HG02678 (cell line): ENCODE measurements around the gene LTBP2.
"Not testable (repeated sequence)": the region's sequence is repeated elsewhere in the genome, so short reads cannot be mapped to it uniquely, and the experiment has no call there.

Source experiments
- ATAC-seq: cut with Tn5 transposase; IDR thresholded peaks from one replicate; pipeline ENCODE4 v1.9.1; 2021; ENCODE audit warnings: mild to moderate bottlenecking, moderate library complexity; ENCODE audit not compliant: unreplicated experiment

LTBP2 gene

DNA sequence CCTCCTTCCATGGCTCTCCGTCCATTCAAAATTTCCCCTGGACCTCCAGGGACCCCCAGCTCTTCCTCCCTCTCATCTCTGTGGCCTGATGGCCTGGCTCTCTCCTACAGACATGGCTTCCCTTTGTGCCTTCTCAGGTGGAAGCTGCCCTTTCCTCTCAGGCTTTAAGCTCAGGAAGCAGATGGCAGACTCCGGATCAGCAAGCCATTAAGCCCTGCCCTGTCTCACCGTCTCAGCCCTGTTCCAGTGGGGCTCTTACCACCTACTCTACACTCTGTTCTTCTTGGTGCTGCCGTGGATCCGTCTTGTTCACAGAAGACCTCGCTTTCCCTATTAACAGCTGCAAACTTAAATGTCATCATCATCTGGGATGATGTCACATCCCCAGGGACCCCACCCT lies 152.1 kb downstream of the LTBP2 start:
- ATAC-seq, result no peak

DNA sequence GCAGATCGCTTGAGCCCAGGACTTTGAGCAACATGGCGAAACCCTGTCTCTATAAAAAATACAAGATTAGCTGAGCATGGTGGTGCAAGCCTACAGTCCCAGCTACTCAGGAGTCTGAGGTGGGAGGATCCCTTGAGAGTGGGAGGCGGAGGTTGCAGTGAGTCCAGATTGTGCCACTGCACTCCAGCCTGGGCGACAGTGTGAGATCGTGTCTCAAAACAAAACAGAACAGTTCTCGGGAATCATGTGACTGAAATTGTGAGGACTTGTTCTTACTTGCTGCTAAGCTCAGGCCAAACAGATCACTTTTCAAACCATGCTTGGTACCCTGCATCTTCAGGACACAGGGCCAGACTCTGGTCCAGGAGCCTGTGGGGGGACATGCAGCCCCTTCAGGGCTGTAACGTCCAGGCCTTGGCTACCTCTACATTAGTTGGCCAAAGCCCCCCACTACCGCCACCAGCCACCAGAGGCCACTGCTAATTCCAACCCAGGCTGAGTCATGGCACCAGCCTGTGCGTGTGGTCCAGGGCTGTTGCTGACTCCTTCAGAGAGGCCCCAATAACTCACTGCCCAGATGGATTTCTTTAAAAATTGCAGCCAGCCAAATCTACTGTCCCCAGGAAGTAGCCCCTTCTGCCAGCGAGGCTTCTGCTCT lies 152.6 kb downstream of the LTBP2 start:
- no peak for ATAC-seq

DNA sequence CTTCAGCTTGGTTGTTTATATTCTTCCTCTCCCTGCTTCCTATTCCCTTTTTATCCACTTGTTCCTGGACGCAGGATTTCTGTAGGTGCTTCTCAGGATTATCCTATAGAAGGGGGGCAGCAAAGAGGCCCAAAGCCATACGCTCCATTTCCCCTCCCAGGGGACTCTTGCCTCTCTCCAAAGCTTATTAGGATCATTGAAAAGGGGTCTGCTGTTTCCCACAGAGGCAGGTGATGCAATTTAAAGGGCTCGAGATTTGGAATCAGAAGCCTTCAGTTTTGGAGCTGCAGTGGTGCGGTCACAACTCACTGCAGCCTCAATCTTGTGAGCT lies 154.5 kb downstream of the LTBP2 start:
- no peak for ATAC-seq

DNA sequence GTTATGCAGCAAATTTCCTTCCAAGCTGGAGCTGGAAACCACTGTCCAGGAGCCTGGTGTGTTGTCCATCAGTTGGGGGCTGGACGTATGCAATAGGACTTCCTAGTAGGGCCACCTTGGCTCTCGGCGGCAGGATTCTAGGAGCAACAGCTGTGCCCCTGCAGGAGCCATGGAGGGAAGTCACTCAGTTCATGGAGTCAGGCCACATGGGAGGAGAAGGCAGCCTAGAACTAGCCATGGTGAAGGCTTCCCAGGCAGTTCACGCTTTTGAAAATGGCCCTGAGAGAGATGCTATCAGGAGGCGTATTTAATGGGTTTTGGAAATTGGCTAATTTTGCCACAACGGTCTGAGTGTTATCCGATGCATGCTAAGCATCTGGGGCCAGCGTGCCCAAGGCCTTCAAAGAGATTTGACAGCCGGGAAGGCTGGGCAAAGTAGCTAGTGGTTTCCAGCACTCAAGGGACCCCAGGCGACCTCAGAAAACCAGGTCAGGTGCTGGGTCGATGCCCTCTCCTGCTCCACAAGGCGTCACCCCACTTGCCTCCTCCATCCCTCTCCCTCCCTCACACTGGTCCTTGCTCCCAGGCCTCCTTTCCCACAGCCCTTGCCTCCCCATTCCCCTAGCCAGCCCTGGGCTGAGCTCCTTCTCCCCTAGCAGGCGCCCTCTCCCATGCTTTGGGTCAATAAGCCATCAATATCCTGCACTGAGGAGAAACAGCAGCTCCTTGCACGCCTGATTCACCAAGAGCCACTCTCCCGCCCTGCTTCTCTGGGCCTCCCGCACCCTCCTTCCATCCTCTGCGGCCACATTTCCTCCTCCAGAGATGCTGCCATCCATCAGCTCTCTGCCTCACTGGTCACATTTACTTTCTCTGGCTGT lies 155.1 kb downstream of the LTBP2 start:
- ATAC-seq, result no peak

DNA sequence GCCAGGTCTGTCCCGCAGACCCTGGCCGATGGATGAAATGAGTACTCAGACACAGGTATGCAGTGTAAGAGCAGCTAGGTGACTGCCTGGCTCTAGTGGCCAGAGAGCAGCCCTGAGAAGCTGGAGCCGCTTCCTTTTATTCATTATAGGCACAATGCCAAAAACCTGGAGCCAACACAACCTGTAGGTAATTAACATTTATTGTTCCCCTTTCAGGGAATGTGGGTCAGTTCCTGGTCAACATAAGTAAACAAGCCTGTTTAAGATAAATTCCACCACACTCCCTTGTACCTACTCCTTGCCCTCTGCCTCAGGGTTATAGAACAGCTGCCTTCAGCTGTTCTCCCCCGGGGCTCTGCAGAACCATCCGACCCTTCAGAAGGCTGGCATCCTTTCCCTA lies 157.6 kb downstream of the LTBP2 start:
- not testable (repeated sequence) for ATAC-seq
